Fibroblast of skin of right quadriceps (primary cell): ENCODE measurements around the gene TAS2R13.

ENCODE experiments used
- DNase-seq: peaks from one replicate; pipeline ENCODE4 v3.0.0-alpha.2; 2013

Gene TAS2R13

GRCh38 chr12:10863512-10864218 lies 45.7 kb downstream of the TAS2R13 start:
- DNase-seq, result no peak

GRCh38 chr12:10861366-10861765 lies 48.0 kb downstream of the TAS2R13 start:
- DNase-seq, result peak; percentile 3
